Measurements from ENCODE around the gene ABCA13.

GRCh38 chr7:48384180-48384752 lies 213.0 kb downstream of the ABCA13 start:
- TF ChIP-seq CTCF (conservative IDR thresholded peaks at IDR 0.05) (no peak), EZH2 (IDR thresholded peaks at IDR 0.05; ENCODE audit: low read depth) (no peak)

Measured in PC-9 (cell line).